Measurements from ENCODE around the gene FAH.
A peak's percentile ranks its signal among the peaks of the same experiment; 100 is the strongest.
"Not testable (repeated sequence)": the region's sequence is repeated elsewhere in the genome, so short reads cannot be mapped to it uniquely, and the experiment has no call there.

FAH gene

GRCh38 chr15:80142646-80143045, 10.2 kb upstream of the FAH start:
- Histone ChIP-seq H3K4me2 (no peak overlapping the region), H3K4me3 (no peak overlapping the region), H3K9ac (no peak overlapping the region), H3K4me1 (no peaks in the 10 kb centered on the region), H3K36me3 (0 out of 2 replicates have a peak, but pooled peaks cover 5% of the 10 kb centered on the region), H3K9me3 (no peaks in the 10 kb centered on the region), H3K27me3 (no peaks in the 10 kb centered on the region), H4K20me1 (no peaks in the 10 kb centered on the region), H3K27ac (no peak overlapping the region)
- TF ChIP-seq Cebpa-rat (IDR thresholded peaks at IDR 0.05) = no peak

GRCh38 chr15:80151148-80151547, 1.7 kb upstream of the FAH start:
- Histone ChIP-seq H3K9ac (no peak overlapping the region), H3K36me3 (no peaks in the 10 kb centered on the region), H3K4me3 (no peak overlapping the region), H4K20me1 (no peaks in the 10 kb centered on the region), H3K4me1 (peaks cover 13% of the 10 kb centered on the region), H3K27ac (no peak overlapping the region), H3K27me3 (no peaks in the 10 kb centered on the region), H3K9me3 (no peaks in the 10 kb centered on the region), H3K4me2 (no peak overlapping the region)
- TF ChIP-seq Cebpa-rat (IDR thresholded peaks at IDR 0.05) = no peak

- no peaks in the 10 kb centered on the region for H3K9me3 ChIP-seq
- no peak overlapping the region for H3K4me3 ChIP-seq
- H4K20me1 ChIP-seq = no peaks in the 10 kb centered on the region
- no peak overlapping the region for H3K9ac ChIP-seq
- no peaks in the 10 kb centered on the region for H3K27me3 ChIP-seq
- H3K4me1 ChIP-seq = peaks cover 13% of the 10 kb centered on the region
- TF ChIP-seq Cebpa-rat (IDR thresholded peaks at IDR 0.05) = no peak
- no peak overlapping the region for H3K4me2 ChIP-seq
- H3K27ac ChIP-seq = no peak overlapping the region
- no peaks in the 10 kb centered on the region for H3K36me3 ChIP-seq
Observed at GRCh38 chr15:80151576-80151975, 1.2 kb upstream of the FAH start.

- Histone ChIP-seq H3K36me3 (no peaks in the 10 kb centered on the region), H3K27me3 (no peaks in the 10 kb centered on the region), H4K20me1 (no peaks in the 10 kb centered on the region), H3K4me3 (peak overlapping the region; percentile 77), H3K4me1 (peaks cover 20% of the 10 kb centered on the region), H3K4me2 (peak overlapping the region; percentile 79), H3K9me3 (no peaks in the 10 kb centered on the region), H3K9ac (no peak overlapping the region), H3K27ac (no peak overlapping the region)
- TF ChIP-seq Cebpa-rat (IDR thresholded peaks at IDR 0.05) = no peak
Observed at GRCh38 chr15:80152180-80152895, 461 bp upstream of the FAH start.

GRCh38 chr15:80153900-80154299, 1.1 kb downstream of the FAH start:
- H3K4me3 ChIP-seq = peak overlapping the region; percentile 77
- no peaks in the 10 kb centered on the region for H3K9me3 ChIP-seq
- peak overlapping the region; percentile 76 for H3K9ac ChIP-seq
- no peaks in the 10 kb centered on the region for H3K27me3 ChIP-seq
- TF ChIP-seq Cebpa-rat (IDR thresholded peaks at IDR 0.05) = no peak
- no peak overlapping the region for H3K27ac ChIP-seq
- H3K4me2 ChIP-seq = peak overlapping the region; percentile 90
- no peaks in the 10 kb centered on the region for H3K36me3 ChIP-seq
- peaks cover 36% of the 10 kb centered on the region for H3K4me1 ChIP-seq
- H4K20me1 ChIP-seq = no peaks in the 10 kb centered on the region

- no peak overlapping the region for H3K9ac ChIP-seq
- H3K27ac ChIP-seq = no peak overlapping the region
- no peaks in the 10 kb centered on the region for H4K20me1 ChIP-seq
- TF ChIP-seq Cebpa-rat (IDR thresholded peaks at IDR 0.05) = no peak
- no peak overlapping the region for H3K4me3 ChIP-seq
- no peaks in the 10 kb centered on the region for H3K27me3 ChIP-seq
- H3K9me3 ChIP-seq = no peaks in the 10 kb centered on the region
- peaks cover 2% of the 10 kb centered on the region for H3K36me3 ChIP-seq
- H3K4me1 ChIP-seq = peaks cover 40% of the 10 kb centered on the region
- H3K4me2 ChIP-seq = peak overlapping the region; percentile 90
Observed at GRCh38 chr15:80154336-80154735, 1.5 kb downstream of the FAH start.

GRCh38 chr15:80155001-80155377, 2.2 kb downstream of the FAH start:
- no peak overlapping the region for H3K27ac ChIP-seq
- H3K4me1 ChIP-seq = peaks cover 47% of the 10 kb centered on the region
- no peak for TF ChIP-seq Cebpa-rat (IDR thresholded peaks at IDR 0.05)
- no peak overlapping the region for H3K4me2 ChIP-seq
- H3K4me3 ChIP-seq = no peak overlapping the region
- no peak overlapping the region for H3K9ac ChIP-seq
- H3K27me3 ChIP-seq = no peaks in the 10 kb centered on the region
- no peaks in the 10 kb centered on the region for H4K20me1 ChIP-seq
- no peaks in the 10 kb centered on the region for H3K9me3 ChIP-seq
- peaks cover 9% of the 10 kb centered on the region for H3K36me3 ChIP-seq

GRCh38 chr15:80155378-80156175, 2.8 kb downstream of the FAH start:
- peaks cover 53% of the 10 kb centered on the region for H3K4me1 ChIP-seq
- H3K27ac ChIP-seq, H3K4me2 ChIP-seq, H4K20me1 ChIP-seq, H3K27me3 ChIP-seq, H3K9me3 ChIP-seq, H3K4me3 ChIP-seq, H3K9ac ChIP-seq: not testable (repeated sequence)
- peaks cover 11% of the 10 kb centered on the region for H3K36me3 ChIP-seq

GRCh38 chr15:80156176-80156720, 3.4 kb downstream of the FAH start:
- no peak overlapping the region for H3K4me3 ChIP-seq
- H3K4me2 ChIP-seq = no peak overlapping the region
- no peak for TF ChIP-seq Cebpa-rat (IDR thresholded peaks at IDR 0.05)
- peaks cover 59% of the 10 kb centered on the region for H3K4me1 ChIP-seq
- no peak overlapping the region for H3K27ac ChIP-seq
- H3K9ac ChIP-seq = no peak overlapping the region
- no peaks in the 10 kb centered on the region for H3K9me3 ChIP-seq
- H4K20me1 ChIP-seq = no peaks in the 10 kb centered on the region
- H3K36me3 ChIP-seq = peaks cover 11% of the 10 kb centered on the region
- no peaks in the 10 kb centered on the region for H3K27me3 ChIP-seq

- TF ChIP-seq Cebpa-rat (IDR thresholded peaks at IDR 0.05) = no peak
- no peak overlapping the region for H3K27ac ChIP-seq
- no peaks in the 10 kb centered on the region for H3K9me3 ChIP-seq
- H4K20me1 ChIP-seq = no peaks in the 10 kb centered on the region
- H3K4me3 ChIP-seq = no peak overlapping the region
- peaks cover 59% of the 10 kb centered on the region for H3K4me1 ChIP-seq
- H3K4me2 ChIP-seq = peak overlapping the region; percentile 22; the same call in 1 of the 2 replicates
- H3K9ac ChIP-seq = no peak overlapping the region
- H3K36me3 ChIP-seq = peaks cover 20% of the 10 kb centered on the region
- H3K27me3 ChIP-seq = no peaks in the 10 kb centered on the region
Observed at GRCh38 chr15:80157215-80157614, 4.4 kb downstream of the FAH start.

Data from BLaER1 (cell line).